AG04450 (cell line): ENCODE data around the gene SENP3. TPM values are rescaled to one million over a fixed set of nuclear protein-coding genes. Genes with fewer than 3 reads are reported as not detected.

ENCODE experiments used
- CTCF ChIA-PET: fragments of 300-600, 350-600 bp; formaldehyde crosslinking; extraction: SDS; loops from one replicate; lab custom pipeline; 2022; ENCODE audit warnings: antibody characterized with exemption, inconsistent platforms; lab: Charles Lee
- POLR2A ChIA-PET: fragments of 350-600 bp; formaldehyde crosslinking; extraction: SDS; loops from one replicate; lab custom pipeline; 2021; ENCODE audit warnings: antibody characterized with exemption, inconsistent platforms; lab: Yijun Ruan, JAX
- DNase-seq: peaks from one replicate; pipeline ENCODE4 v3.0.0-alpha.2; 2011; ENCODE audit warnings: low read depth, low spot score
- H3K27ac ChIP-seq: one replicate; pipeline ENCODE4 v1.5.1; 2012; ENCODE audit warnings: low read depth, low read length, control low read depth
- H3K27me3 ChIP-seq: one replicate; pipeline ENCODE4 v1.6.0; 2012; ENCODE audit warnings: low read length; ENCODE audit not compliant: control insufficient read depth, insufficient read depth
- H3K4me3 ChIP-seq: 2 replicates; pipeline ENCODE4 v1.5.1; 2011; ENCODE audit warnings: mild to moderate bottlenecking, low read depth, low read length, control low read depth
- H3K9me3 ChIP-seq: 2 replicates; pipeline ENCODE4 v1.5.1; 2012; ENCODE audit warnings: low read length; ENCODE audit not compliant: control insufficient read depth, insufficient read depth
- CTCF ChIP-seq: IDR thresholded peaks from 2 replicates; pipeline ENCODE4 v1.5.1; 2011; ENCODE audit warnings: low read depth, low read length, control low read depth, inconsistent platforms
- polyA plus RNA-seq: library from polyadenylated mRNA; depleted of rRNA; stranded (reverse); fragments of >200 nt; gene quantifications from 2 replicates; pipeline ENCODE4 v1.2.3, GENCODE V29; 2011

The SENP3 gene
- polyA plus RNA-seq, 1 experiment = 67.6 TPM

DNA sequence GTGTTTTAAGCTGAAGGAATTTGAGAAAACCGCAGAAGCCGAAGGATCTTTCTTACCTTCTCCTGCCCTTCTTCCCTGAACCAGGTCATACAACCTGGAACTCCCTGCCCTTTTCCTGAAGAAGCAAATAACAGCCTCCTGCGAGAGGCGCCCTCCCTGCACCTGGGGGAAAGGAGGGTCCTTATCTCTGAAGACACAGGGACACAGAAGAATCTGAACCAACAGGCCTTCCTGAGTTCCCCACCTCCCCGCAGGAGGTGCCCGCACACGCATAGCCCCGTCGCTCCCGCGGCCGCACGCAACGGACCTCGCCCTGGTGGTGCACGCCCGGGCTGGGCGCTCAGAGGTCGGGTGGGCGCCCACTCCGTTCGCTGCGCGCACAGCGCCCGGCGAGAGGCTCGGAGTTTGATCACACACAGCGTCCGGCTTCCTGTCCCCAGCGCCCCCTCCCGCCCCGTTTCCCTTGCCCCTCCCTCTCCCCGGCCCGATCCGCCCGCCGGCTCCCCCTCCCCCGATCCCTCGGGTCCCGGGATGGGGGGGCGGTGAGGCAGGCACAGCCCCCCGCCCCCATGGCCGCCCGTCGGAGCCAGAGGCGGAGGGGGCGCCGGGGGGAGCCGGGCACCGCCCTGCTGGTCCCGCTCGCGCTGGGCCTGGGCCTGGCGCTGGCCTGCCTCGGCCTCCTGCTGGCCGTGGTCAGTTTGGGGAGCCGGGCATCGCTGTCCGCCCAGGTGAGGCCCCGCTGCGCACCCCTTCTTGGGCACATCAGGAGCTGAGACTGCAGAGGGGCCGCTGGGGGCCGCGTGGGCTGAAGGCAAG is 12.9 kb upstream of the SENP3 start, which contains the start of gene TNFSF12:
Gene TNFSF12 (plus strand): TSS at position 474 of the 816 bp plus-strand sequence. CDS start 96 bp downstream, at position 570.
- H3K27me3 ChIP-seq = no peaks in the 10 kb centered on the region
- DNase-seq = no peak
- POLR2A ChIA-PET = no interaction called here
- no peaks in the 10 kb centered on the region; the same call in 1 of the 2 replicates for H3K9me3 ChIP-seq
- CTCF ChIA-PET = interaction anchor here (1.3 to 3.1 kb wide), 2 partner anchors 12 to 13 kb away, joined by 4 to 17 read pairs; partner anchors contain the start of gene SENP3
- H3K4me3 ChIP-seq = peak within 1 kb of the TSS; percentile 70
- no peak for TF ChIP-seq CTCF
- H3K27ac ChIP-seq = peak within 1 kb of the TSS; percentile 21

- no peaks in the 10 kb centered on the region; the same call in 1 of the 2 replicates for H3K9me3 ChIP-seq
- TF ChIP-seq CTCF = no peak
- no peak for DNase-seq
- peak overlapping the region; percentile 70 for H3K4me3 ChIP-seq
- ChIA-PET CTCF (interaction anchor here (1.3 to 1.9 kb wide), 2 partner anchors 11 to 12 kb away, joined by 4 to 8 read pairs; partner anchors contain the start of gene SENP3), POLR2A (no interaction called here)
- H3K27ac ChIP-seq = no peak overlapping the region
- no peaks in the 10 kb centered on the region for H3K27me3 ChIP-seq
Measured at GRCh38 chr17:7549401-7550055, 12.2 kb upstream of the SENP3 start.

DNA sequence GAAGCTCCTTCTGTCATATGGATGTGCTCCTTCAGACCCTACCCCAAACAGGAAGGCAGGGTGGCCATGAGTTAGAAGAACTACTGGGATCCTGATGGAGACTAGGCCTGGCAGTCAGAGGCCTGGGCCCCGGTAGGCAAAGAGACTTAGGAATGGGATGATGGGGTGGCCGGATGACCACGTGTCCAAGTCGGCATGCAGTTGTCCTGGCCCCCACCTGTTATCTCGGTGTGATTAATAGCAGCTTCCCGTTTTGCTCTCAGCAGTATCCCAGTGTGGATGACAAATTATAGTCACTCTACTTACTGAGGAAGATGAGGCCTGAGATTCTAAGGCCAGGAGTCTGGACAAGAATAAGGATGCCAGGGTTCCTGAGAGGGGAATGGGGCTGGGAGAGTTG is 11.4 kb upstream of the SENP3 start:
- Histone ChIP-seq H3K27ac (no peak overlapping the region), H3K9me3 (no peaks in the 10 kb centered on the region; the same call in 1 of the 2 replicates), H3K27me3 (no peaks in the 10 kb centered on the region), H3K4me3 (no peak overlapping the region)
- DNase-seq = no peak
- CTCF ChIA-PET = interaction anchor here (1.3 to 1.9 kb wide), 2 partner anchors 10 to 11 kb away, joined by 4 to 8 read pairs; partner anchors contain the start of gene SENP3
- POLR2A ChIA-PET = no interaction called here
- no peak for TF ChIP-seq CTCF

- ChIA-PET POLR2A (no interaction called here), CTCF (interaction anchor here (1.8 kb wide), 1 partner anchor 10 kb away, joined by 7 read pairs; the partner anchor contains the start of gene SENP3)
- no peaks in the 10 kb centered on the region; the same call in 1 of the 2 replicates for H3K9me3 ChIP-seq
- H3K4me3 ChIP-seq = no peak overlapping the region
- peak overlapping the region; percentile 11 for H3K27ac ChIP-seq
- H3K27me3 ChIP-seq = no peaks in the 10 kb centered on the region
- no peak for TF ChIP-seq CTCF
- no peak for DNase-seq
Measured at GRCh38 chr17:7551396-7551795, 10.3 kb upstream of the SENP3 start.
